AG04449 (cell line): Measurements from ENCODE around the gene RLN3.

Experiments
- CTCF ChIA-PET: fragments of 350-600 bp; formaldehyde crosslinking; extraction: SDS; loops from one replicate; lab custom pipeline; 2021; ENCODE audit warnings: antibody characterized with exemption; lab: Yijun Ruan, JAX
- POLR2A ChIA-PET: fragments of 400-600, 350-600 bp; formaldehyde crosslinking; extraction: SDS; loops from one replicate; lab custom pipeline; 2020; ENCODE audit warnings: antibody characterized with exemption, inconsistent platforms; lab: Yijun Ruan, JAX
- DNase-seq: peaks from one replicate; pipeline ENCODE4 v3.0.0-alpha.2; 2010; ENCODE audit warnings: low read depth, low spot score
- H3K4me3 ChIP-seq: 2 replicates; pipeline ENCODE4 v1.5.1; 2011; ENCODE audit warnings: low read depth, mild to moderate bottlenecking, control low read depth, low read length
- CTCF ChIP-seq: IDR thresholded peaks from one replicate; pipeline ENCODE4 v1.5.1; 2011; ENCODE audit warnings: mild to moderate bottlenecking, moderate library complexity, low read length, control low read depth, inconsistent platforms; ENCODE audit not compliant: insufficient read depth; ENCODE audit errors: missing control alignments

Gene RLN3

GRCh38 chr19:14062558-14062855, 34.6 kb downstream of the RLN3 start:
- no peak for DNase-seq
- TF ChIP-seq CTCF, result no peak
- H3K4me3 ChIP-seq, result no peak overlapping the region
- ChIA-PET CTCF (interaction anchor here (0.6 kb wide), 2 partner anchors 10 to 36 kb away, joined by 3 read pairs; partner anchors contain the start of gene MISP3), POLR2A (no interaction called here)

- TF ChIP-seq CTCF, result no peak
- no peak overlapping the region for H3K4me3 ChIP-seq
- no peak for DNase-seq
- ChIA-PET CTCF (interaction anchor here (1.0 kb wide), 1 partner anchor 9 kb away, joined by 5 read pairs; the partner anchor contains the start of gene MISP3), POLR2A (no interaction called here)
These were observed 35.2 kb downstream of the RLN3 start for GRCh38 chr19:14063105-14063504.

- no peak overlapping the region for H3K4me3 ChIP-seq
- CTCF ChIA-PET, result no interaction called here
- DNase-seq, result no peak
- TF ChIP-seq CTCF, result no peak
- POLR2A ChIA-PET, result no interaction called here
These were observed 38.2 kb downstream of the RLN3 start for GRCh38 chr19:14066134-14066533.

GRCh38 chr19:14070268-14071050, 42.5 kb downstream of the RLN3 start:
- ChIA-PET CTCF (interaction anchor here (1.0 to 7.2 kb wide), 7 partner anchors 12 to 189 kb away, joined by 3 to 117 read pairs (median 15); partner anchors contain the start of genes PALM3 and PODNL1), POLR2A (no interaction called here)
- H3K4me3 ChIP-seq, result no peak overlapping the region
- no peak for TF ChIP-seq CTCF
- DNase-seq, result no peak

- no peak for DNase-seq
- CTCF ChIA-PET, result interaction anchor here (0.6 to 7.2 kb wide), 38 partner anchors 9 to 205 kb away, joined by 3 to 117 read pairs (median 4); partner anchors contain the start of genes ASF1B, IL27RA, NANOS3 and PALM3
- peak within 1 kb of the TSS; percentile 68 for H3K4me3 ChIP-seq
- no peak for TF ChIP-seq CTCF
- POLR2A ChIA-PET, result interaction anchor here (0.6 kb wide), 1 partner anchor 393 kb away, joined by 5 read pairs; no protein-coding TSS in a partner anchor
These were observed 44.8 kb downstream of the RLN3 start, which contains the start of gene MISP3 for GRCh38 chr19:14072535-14073260. Gene MISP3 (plus strand): TSS chr19:14072786. CDS start chr19:14073310, 524 bp downstream.
